GM12891 (cell line): Measurements from ENCODE around the gene PTPRN2.

Source experiments
- DNase-seq: peaks from one replicate; pipeline ENCODE4 v3.0.0; 2011; ENCODE audit warnings: low spot score; ENCODE audit not compliant: insufficient read length
- FAIRE-seq: peaks from 2 replicates; lab custom pipeline; 2011; peaks lifted over from hg19 to GRCh38; lab: Jason Lieb, UNC
- PAX5 ChIP-seq: IDR thresholded peaks from 2 replicates; pipeline ENCODE4 v1.6.1; 2011; ENCODE audit warnings: low read length, moderate library complexity, mild to moderate bottlenecking; ENCODE audit not compliant: insufficient read depth, severe bottlenecking
- POLR2A ChIP-seq: IDR thresholded peaks from 2 replicates; pipeline ENCODE4 v1.6.1; 2011; ENCODE audit warnings: low read depth, low read length, control low read depth
- POLR2AphosphoS5 ChIP-seq: IDR thresholded peaks from 2 replicates; pipeline ENCODE4 v1.6.1; 2011; ENCODE audit warnings: low read depth, low read length, control low read depth
- POU2F2 ChIP-seq: IDR thresholded peaks from 2 replicates; pipeline ENCODE4 v1.6.1; 2011; ENCODE audit warnings: low read depth, mild to moderate bottlenecking, control low read depth, low read length, moderate library complexity
- SPI1 ChIP-seq: IDR thresholded peaks from 2 replicates; pipeline ENCODE4 v1.6.1; 2011; ENCODE audit warnings: low read depth, low read length, control low read depth
- TAF1 ChIP-seq: IDR thresholded peaks from 2 replicates; pipeline ENCODE4 v1.6.1; 2011; ENCODE audit warnings: low read depth, low read length, control low read depth

Gene PTPRN2

GRCh38 chr7:157977306-157977705, 610.3 kb downstream of the PTPRN2 start:
- no peak for TF ChIP-seq PAX5
- no peak for FAIRE-seq
- no peak for DNase-seq

- TF ChIP-seq PAX5 (no peak), SPI1 (no peak), POLR2A (no peak), POLR2AphosphoS5 (no peak), POU2F2 (no peak), TAF1 (no peak)
- FAIRE-seq (no peak), DNase-seq (no peak)
These were observed 611.2 kb downstream of the PTPRN2 start for GRCh38 chr7:157976406-157976805.

- TF ChIP-seq PAX5 (no peak), POLR2AphosphoS5 (no peak), TAF1 (no peak), POU2F2 (no peak), SPI1 (no peak), POLR2A (no peak)
- FAIRE-seq (no peak), DNase-seq (no peak)
These were observed 611.9 kb downstream of the PTPRN2 start for GRCh38 chr7:157975401-157976372.

GRCh38 chr7:157974678-157975230, 612.9 kb downstream of the PTPRN2 start:
- DNase-seq (no peak), FAIRE-seq (no peak)
- TF ChIP-seq PAX5 (no peak), POLR2AphosphoS5 (no peak), TAF1 (no peak), POU2F2 (no peak), SPI1 (no peak), POLR2A (no peak)

- FAIRE-seq (no peak), DNase-seq (no peak)
- TF ChIP-seq POLR2A (no peak), POU2F2 (no peak), SPI1 (no peak), PAX5 (no peak), POLR2AphosphoS5 (no peak), TAF1 (no peak)
These were observed 613.5 kb downstream of the PTPRN2 start for GRCh38 chr7:157973971-157974677.

GRCh38 chr7:157972914-157973313, 614.7 kb downstream of the PTPRN2 start:
- DNase-seq (no peak), FAIRE-seq (no peak)
- TF ChIP-seq PAX5 (no peak), TAF1 (no peak), POLR2AphosphoS5 (no peak), SPI1 (no peak), POLR2A (no peak), POU2F2 (no peak)

- no peak for DNase-seq
- TF ChIP-seq PAX5 (no peak), TAF1 (no peak), POU2F2 (no peak), POLR2AphosphoS5 (no peak), POLR2A (no peak)
These were observed 616.1 kb downstream of the PTPRN2 start for GRCh38 chr7:157971501-157971900.

GRCh38 chr7:157970744-157971143, 616.9 kb downstream of the PTPRN2 start:
- no peak for FAIRE-seq
- DNase-seq: no peak
- TF ChIP-seq SPI1: no peak
- TF ChIP-seq POLR2A: no peak
- no peak for TF ChIP-seq POLR2AphosphoS5
- no peak for TF ChIP-seq TAF1
- TF ChIP-seq POU2F2: no peak
- no peak for TF ChIP-seq PAX5

More at GRCh38 chr7:157971501-157971900, 616.1 kb downstream of the PTPRN2 start:
- FAIRE-seq: no peak

GRCh38 chr7:157969995-157970394, 617.6 kb downstream of the PTPRN2 start:
- TF ChIP-seq POLR2AphosphoS5: no peak
- no peak for TF ChIP-seq SPI1
- TF ChIP-seq PAX5: no peak
- TF ChIP-seq POLR2A: no peak
- no peak for TF ChIP-seq TAF1
- TF ChIP-seq POU2F2: no peak
- FAIRE-seq (no peak), DNase-seq (no peak)

- no peak for FAIRE-seq
- no peak for DNase-seq
- no peak for TF ChIP-seq POLR2AphosphoS5
- TF ChIP-seq PAX5: no peak
- no peak for TF ChIP-seq POLR2A
- TF ChIP-seq SPI1: no peak
- no peak for TF ChIP-seq POU2F2
- TF ChIP-seq TAF1: no peak
These were observed 621.1 kb downstream of the PTPRN2 start for GRCh38 chr7:157966490-157966889.
